AG08395 (cell line): ENCODE data around the gene THAP2.
A peak's percentile ranks its signal among the peaks of the same experiment; 100 is the strongest.
"Not testable (repeated sequence)": the region's sequence is repeated elsewhere in the genome, so short reads cannot be mapped to it uniquely, and the experiment has no call there.

Experiments
- DNase-seq: peaks from one replicate; pipeline ENCODE4 v3.0.0; 2012; ENCODE audit warnings: mixed read lengths, low spot score

THAP2 gene

GRCh38 chr12:71662849-71663560, 1.1 kb upstream of the THAP2 start:
- peak; percentile 46 for DNase-seq

GRCh38 chr12:71664411-71665089, 449 bp downstream of the THAP2 start:
- DNase-seq, result no peak

GRCh38 chr12:71665090-71665463, 976 bp downstream of the THAP2 start:
- no peak for DNase-seq

- DNase-seq, result no peak
These were observed 2.2 kb downstream of the THAP2 start for GRCh38 chr12:71666259-71666658.

- no peak for DNase-seq
These were observed 7.2 kb downstream of the THAP2 start for GRCh38 chr12:71671311-71671710.

GRCh38 chr12:71671816-71672215, 7.7 kb downstream of the THAP2 start:
- no peak for DNase-seq

GRCh38 chr12:71682466-71682865, 18.4 kb downstream of the THAP2 start:
- DNase-seq, result no peak

GRCh38 chr12:71683633-71684032, 19.5 kb downstream of the THAP2 start:
- DNase-seq, result no peak

- DNase-seq, result no peak
These were observed 20.0 kb downstream of the THAP2 start for GRCh38 chr12:71684081-71684480.

GRCh38 chr12:71685312-71685906, 21.3 kb downstream of the THAP2 start:
- DNase-seq, result no peak

- DNase-seq, result peak; percentile 94
These were observed 22.0 kb downstream of the THAP2 start, which contains the start of gene TMEM19 for GRCh38 chr12:71685914-71686657. TSS of gene TMEM19 (plus strand) at chr12:71686082. CDS start at chr12:71686681, 599 bp downstream.

GRCh38 chr12:71686658-71687025, 22.5 kb downstream of the THAP2 start:
- DNase-seq, result peak; percentile 5

- DNase-seq, result not testable (repeated sequence)
These were observed 23.1 kb downstream of the THAP2 start for GRCh38 chr12:71687172-71687571.

GRCh38 chr12:71688961-71689570, 25.0 kb downstream of the THAP2 start:
- no peak for DNase-seq

GRCh38 chr12:71691504-71692129, 27.5 kb downstream of the THAP2 start:
- DNase-seq, result no peak

- no peak for DNase-seq
These were observed 29.0 kb downstream of the THAP2 start for GRCh38 chr12:71693126-71693525.

- DNase-seq, result not testable (repeated sequence)
These were observed 29.6 kb downstream of the THAP2 start for GRCh38 chr12:71693651-71694050.

GRCh38 chr12:71694099-71694820, 30.2 kb downstream of the THAP2 start:
- DNase-seq, result no peak

GRCh38 chr12:71695782-71696181, 31.7 kb downstream of the THAP2 start:
- no peak for DNase-seq

GRCh38 chr12:71702181-71702580, 38.1 kb downstream of the THAP2 start:
- not testable (repeated sequence) for DNase-seq

- no peak for DNase-seq
These were observed 38.5 kb downstream of the THAP2 start for GRCh38 chr12:71702590-71702989.
